NCI-H2107 treated with DMSO at 0.1 percent for 48 hours (cell line): Measurements from ENCODE around the gene LNPK.
"Not testable (repeated sequence)": the region's sequence is repeated elsewhere in the genome, so short reads cannot be mapped to it uniquely, and the experiment has no call there.

Experiments
- DNase-seq: peaks from one replicate; lab custom pipeline; 2025; ENCODE audit not compliant: unreplicated experiment; lab: John Stamatoyannopoulos, UW

Gene LNPK

DNA sequence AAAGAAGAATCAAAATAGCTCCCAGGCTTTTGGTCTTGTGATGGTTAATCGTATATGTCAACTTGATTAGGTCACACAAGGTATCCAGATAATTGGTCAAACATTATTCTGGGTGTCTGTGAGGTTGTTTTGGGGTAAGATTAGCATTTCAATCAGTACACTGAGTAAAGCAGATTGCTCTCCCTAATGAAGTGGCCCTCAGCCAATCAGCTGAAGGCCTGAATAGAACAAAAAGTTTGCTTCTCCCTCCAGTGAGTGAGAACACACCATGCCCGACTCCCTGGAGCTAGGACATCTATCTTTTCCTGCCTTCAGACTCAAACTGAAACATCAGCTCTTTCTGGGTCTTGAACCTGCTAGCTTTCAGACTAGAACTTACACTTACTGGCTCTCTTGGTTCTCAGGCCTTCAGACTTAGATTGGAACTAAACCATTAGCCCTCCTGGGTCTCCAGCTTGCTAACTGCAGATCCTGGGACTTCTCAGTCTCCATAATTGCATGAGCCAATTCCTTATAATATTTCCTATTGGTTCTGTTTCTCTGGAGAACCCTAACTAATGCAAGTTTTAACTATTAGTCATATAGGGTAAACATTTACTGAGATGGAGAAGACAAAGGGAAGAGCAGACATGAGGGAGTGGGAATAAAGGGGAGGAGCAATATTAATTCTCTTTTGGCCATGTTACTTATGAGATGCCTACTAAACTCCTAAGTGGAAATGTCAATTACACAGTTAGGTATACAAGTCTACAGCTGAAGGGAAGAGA is 25.5 kb downstream of the LNPK start:
- DNase-seq = no peak

- DNase-seq = no peak
Observed at GRCh38 chr2:175973373-175973772, 28.7 kb downstream of the LNPK start.

GRCh38 chr2:175966839-175967238 is 35.2 kb downstream of the LNPK start:
- no peak for DNase-seq

DNA sequence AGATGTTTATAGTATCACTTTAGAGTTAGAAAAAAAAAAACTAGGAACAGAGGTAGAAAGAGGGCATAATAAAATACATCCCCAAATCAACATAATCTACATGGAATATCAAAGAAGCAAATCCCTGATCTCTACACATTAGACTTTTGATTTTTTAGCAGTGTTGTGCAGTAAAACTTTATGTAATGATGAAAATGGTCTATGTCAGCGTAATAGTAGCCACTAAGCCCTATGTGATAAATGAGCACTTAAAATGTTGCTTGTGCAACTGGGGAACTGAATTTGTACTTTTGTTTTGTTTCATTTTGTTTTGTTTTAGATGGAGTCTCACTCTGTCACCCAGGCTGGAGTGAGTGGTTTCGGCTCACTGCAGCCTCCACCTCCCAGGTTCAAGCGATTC is 36.3 kb downstream of the LNPK start:
- no peak for DNase-seq

GRCh38 chr2:175964195-175964594 is 37.9 kb downstream of the LNPK start:
- no peak for DNase-seq

DNA sequence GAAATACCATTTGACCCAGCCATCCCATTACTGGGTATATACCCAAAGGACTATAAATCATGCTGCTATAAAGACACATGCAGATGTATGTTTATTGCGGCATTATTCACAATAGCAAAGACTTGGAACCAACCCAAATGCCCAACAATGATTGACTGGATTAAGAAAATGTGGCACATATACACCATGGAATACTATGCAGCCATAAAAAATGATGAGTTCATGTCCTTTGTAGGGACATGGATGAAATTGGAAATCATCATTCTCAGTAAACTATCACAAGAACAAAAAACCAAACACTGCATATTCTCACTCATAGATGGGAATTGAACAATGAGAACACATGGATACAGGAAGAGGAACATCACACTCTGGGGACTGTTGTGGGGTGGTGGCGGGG is 38.9 kb downstream of the LNPK start:
- DNase-seq = not testable (repeated sequence)

- no peak for DNase-seq
Observed at GRCh38 chr2:175957845-175958244, 44.2 kb downstream of the LNPK start.

GRCh38 chr2:175955136-175955535 is 46.9 kb downstream of the LNPK start:
- DNase-seq = no peak

DNA sequence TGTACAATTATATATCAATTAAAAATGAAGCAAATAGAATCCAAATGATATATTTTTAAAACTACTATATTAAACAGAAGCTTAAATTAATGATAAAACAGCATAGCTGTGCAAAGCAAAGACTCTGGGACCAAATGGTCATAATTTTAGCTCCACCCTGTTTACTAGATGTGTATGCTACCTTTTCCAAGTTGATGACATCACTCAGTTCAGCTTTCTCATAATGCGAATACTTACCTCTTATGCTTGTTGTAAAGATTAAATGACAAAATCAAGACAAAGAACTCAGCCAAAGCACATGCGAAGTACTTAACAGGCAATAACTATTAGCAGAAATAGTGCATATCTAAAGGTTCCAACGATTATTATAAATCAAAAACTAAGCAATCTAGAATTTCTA is 51.6 kb downstream of the LNPK start:
- no peak for DNase-seq

DNA sequence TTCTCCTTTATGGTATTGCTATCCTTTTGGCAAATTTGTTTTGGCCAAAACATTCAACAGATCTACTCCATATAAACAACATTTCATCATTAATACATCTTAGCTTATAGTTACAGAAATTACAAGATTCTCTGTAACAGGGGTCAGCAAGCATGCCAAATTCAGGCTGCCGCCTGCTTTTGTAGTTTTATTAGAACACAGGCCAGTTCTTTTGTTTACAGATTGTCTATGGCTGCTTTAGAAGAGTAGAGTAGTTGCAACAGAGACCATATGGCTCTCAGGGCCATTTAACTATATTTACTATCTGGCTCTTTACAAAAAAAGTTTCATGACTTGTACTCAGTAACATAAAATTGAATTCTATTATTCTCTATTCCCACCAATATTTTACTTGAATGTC is 53.9 kb downstream of the LNPK start:
- no peak for DNase-seq

GRCh38 chr2:175947073-175947472 is 55.0 kb downstream of the LNPK start:
- DNase-seq = no peak

GRCh38 chr2:175941699-175942098 is 60.4 kb downstream of the LNPK start:
- DNase-seq = no peak

DNA sequence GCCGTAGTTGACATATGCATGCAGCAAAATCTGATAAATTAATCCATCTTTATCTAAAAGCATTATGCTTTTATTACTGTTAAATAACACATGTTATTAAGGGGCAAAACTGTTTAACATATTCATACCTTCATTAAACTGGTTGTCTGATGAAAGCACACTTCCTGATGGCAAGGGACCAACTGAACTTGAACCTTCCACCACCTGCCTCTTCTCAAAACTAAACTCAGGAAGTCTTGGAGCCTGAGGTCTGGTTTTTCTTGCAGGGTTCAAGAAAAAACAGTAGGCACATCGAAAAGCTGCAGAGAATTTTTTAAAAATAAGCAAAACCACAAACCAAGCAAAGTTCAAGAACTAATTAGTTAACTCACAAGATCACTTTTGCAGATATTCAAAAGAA is 64.9 kb downstream of the LNPK start:
- no peak for DNase-seq

DNA sequence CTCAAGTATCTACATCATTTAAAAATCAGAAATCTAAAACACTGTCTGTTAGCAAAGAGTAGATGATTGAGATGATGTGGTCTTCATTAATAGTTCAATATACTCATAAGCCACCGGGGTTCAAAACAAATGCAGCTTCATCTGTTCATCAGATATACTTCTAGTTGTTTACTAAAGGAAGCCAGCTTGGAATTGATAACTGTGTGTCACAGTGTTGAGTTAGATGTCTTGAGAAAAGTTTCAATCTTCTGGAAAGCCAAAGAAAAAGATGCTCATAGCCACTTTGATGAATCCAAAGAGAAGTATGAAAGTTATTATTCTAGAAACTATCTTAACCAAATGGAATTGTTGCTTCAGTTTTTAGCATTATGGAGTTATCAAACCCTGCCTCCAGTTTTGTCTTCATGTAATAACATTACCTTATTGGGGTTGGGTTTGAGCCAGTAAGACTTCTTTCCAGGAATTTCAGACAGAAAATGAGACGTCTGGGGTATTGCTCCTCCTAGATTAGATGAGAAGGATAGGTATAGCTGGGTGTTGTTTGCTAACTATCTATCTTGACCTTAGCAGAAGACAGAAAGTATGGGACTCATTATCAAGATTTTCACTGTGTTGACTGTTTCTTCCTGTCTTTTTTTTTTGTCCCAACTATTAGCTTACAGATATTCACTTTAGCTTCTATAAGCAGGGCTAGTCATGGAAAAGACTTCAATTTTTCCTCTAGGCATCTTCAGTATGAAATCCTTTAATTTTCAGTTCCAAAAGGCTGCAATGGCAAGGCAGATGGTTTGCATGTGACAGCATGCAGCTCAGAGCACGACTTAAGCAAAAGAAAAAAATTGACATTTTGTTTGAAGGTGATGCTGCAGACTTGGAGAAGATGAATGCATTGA is 66.5 kb downstream of the LNPK start:
- DNase-seq = no peak

- DNase-seq = no peak
Observed at GRCh38 chr2:175932675-175933074, 69.4 kb downstream of the LNPK start.

DNA sequence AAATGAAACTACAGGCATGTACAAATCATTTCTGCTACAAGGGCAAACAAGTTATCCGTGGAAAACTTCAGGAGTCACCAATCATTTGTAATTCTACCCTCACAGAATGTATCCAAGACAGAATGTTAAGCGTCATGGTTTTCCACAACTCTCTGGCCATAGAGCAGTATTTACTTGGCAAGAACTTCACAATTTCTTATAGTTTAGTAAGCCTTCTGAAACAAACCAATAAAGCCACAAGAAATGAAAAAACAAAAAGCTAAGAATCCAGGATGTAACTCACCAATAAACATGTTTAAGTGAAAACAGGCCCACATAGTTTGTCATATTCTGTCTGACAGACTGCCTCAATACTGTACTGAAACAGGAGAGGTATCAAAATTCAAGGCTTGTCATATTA is 70.3 kb downstream of the LNPK start:
- no peak for DNase-seq

DNA sequence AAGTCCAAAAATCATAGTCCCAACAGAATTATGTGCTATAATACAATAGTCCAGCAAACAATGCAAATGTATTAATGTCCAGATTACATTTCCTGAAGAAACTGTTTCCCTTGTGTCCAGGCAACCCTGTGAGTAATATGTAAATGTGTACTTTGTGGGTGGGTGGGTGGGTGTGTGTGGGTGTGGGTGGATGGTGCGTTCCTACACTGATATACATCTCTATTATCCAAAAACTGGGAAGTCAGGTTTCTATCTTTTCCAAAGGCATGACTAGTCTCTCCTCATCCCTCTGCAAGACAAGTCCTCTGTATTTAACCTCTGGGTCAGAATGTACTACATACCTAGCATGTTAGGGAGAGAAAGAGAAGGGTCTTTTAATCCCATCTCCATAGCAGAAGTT is 71.6 kb downstream of the LNPK start:
- DNase-seq = no peak

DNA sequence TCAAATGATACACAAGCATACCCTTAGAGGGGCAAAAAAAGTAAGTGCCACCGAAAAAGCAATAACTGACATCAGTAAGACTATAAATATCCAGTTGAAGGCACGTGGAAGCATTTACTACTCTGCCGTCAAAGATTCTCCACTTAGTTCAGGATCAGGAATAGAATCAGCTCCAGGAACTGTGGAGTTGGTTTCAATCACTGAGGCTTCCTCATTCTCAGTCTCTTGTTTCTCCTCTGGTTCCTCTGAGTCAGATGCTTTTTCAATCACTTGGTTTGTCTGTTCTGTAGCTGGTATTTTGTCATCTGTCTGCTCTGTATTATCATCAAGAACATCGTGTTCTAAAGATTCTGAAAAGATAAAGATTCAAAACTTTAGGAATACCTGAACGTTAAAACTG is 72.2 kb downstream of the LNPK start:
- no peak for DNase-seq

GRCh38 chr2:175926272-175926671 is 75.8 kb downstream of the LNPK start:
- DNase-seq = no peak

DNA sequence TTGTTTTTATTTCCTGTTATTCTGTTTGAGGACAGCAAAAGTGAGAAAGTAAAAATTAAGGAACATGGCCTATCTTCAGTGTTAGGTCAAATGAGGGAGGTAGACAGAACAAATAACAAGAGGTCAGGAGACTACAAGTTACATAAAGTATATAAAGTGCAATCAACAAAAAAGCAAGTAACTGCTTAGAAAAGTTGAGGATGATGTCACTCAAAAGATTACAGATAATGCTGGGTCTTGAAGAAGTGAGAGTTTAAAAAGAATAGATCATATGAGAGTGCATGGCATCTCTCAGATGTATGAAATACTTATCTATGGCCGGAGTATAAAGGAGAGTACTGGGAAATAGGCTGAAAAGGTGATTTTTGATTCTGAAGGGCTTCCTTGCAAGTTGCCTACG is 79.9 kb downstream of the LNPK start:
- no peak for DNase-seq

DNA sequence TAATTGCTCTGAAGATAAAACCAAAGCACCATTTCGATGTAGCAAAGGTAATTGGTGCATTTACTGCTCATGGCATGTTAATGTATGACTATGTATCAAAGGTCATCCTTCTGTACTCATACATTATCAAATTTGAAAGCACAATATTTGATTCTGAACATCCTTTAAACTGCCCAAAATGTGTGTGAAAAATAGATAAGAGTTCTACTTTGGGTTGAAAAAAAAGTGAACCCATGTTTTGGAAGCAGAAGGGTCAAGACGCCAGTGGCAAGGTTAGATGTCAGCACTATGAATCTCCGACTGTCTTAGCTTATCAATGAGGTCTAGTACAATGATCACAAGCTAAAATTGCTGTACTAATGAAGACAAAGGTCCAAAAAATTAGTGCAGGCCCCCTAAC is 83.1 kb downstream of the LNPK start:
- DNase-seq = no peak

DNA sequence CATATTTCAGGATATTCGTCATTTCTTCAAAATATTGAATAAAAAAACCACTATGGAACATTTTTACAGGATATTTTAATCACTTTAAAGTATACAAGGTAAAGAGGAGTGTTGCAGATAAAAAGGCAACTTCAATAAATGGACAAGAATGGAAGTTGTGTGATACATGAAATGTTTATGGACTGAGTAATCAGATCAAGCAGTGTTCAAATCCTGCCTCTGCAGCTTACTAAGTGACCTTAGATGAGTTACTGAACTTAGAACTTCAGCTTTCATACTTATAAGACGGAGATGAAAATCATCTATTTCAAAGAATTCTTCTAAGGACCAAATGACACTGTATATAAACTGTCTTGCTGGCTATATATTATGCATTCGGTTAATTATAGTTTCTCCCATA is 87.2 kb downstream of the LNPK start:
- DNase-seq = no peak
